Stimulated activated CD8-positive, alpha-beta memory T cell treated with anti-CD3 and anti-CD28 coated beads, Interleukin-15, amount 100 ng/mL, for 48 hours (primary cell): ENCODE results near the gene KRTAP12-4.
"Not testable (repeated sequence)": the region's sequence is repeated elsewhere in the genome, so short reads cannot be mapped to it uniquely, and the experiment has no call there.

Experiments
- DNase-seq, 2 donors: peaks; one replicate each; pipeline ENCODE4 v3.0.0-alpha.2; 2020; ENCODE audit warnings: low read depth in 2 of 2

Gene KRTAP12-4

GRCh38 chr21:44632067-44632466, 22.4 kb downstream of the KRTAP12-4 start:
- DNase-seq: no peak

GRCh38 chr21:44630440-44630839, 24.0 kb downstream of the KRTAP12-4 start:
- no peak for DNase-seq

GRCh38 chr21:44628707-44629391, 25.6 kb downstream of the KRTAP12-4 start:
- no peak for DNase-seq

- DNase-seq: not testable (repeated sequence)
Measured at GRCh38 chr21:44627831-44628233, 26.6 kb downstream of the KRTAP12-4 start.

- not testable (repeated sequence) for DNase-seq
Measured at GRCh38 chr21:44627181-44627822, 27.2 kb downstream of the KRTAP12-4 start.

GRCh38 chr21:44626673-44627143, 27.8 kb downstream of the KRTAP12-4 start, which contains the start of gene KRTAP10-9:
Gene KRTAP10-9 (plus strand): TSS chr21:44627093. CDS start chr21:44627172, 79 bp downstream.
- no peak for DNase-seq

GRCh38 chr21:44626262-44626661, 28.2 kb downstream of the KRTAP12-4 start:
- DNase-seq: no peak

- DNase-seq: no peak
Measured at GRCh38 chr21:44625756-44626155, 28.7 kb downstream of the KRTAP12-4 start.

- no peak for DNase-seq
Measured at GRCh38 chr21:44623575-44623974, 30.9 kb downstream of the KRTAP12-4 start.

- no peak for DNase-seq
Measured at GRCh38 chr21:44619886-44620285, 34.6 kb downstream of the KRTAP12-4 start.

GRCh38 chr21:44618909-44619308, 35.5 kb downstream of the KRTAP12-4 start:
- peak in 1 of 2 donors; percentile 11 for DNase-seq

GRCh38 chr21:44618504-44618903, 36.0 kb downstream of the KRTAP12-4 start:
- no peak for DNase-seq

GRCh38 chr21:44617071-44617501, 37.4 kb downstream of the KRTAP12-4 start:
- DNase-seq: no peak

- no peak for DNase-seq
Measured at GRCh38 chr21:44616591-44616926, 37.9 kb downstream of the KRTAP12-4 start.

GRCh38 chr21:44615911-44616590, 38.4 kb downstream of the KRTAP12-4 start:
- no peak for DNase-seq

GRCh38 chr21:44615466-44615865, 39.0 kb downstream of the KRTAP12-4 start:
- DNase-seq: no peak

- no peak for DNase-seq
Measured at GRCh38 chr21:44614961-44615391, 39.5 kb downstream of the KRTAP12-4 start.

- DNase-seq: no peak
Measured at GRCh38 chr21:44614161-44614631, 40.3 kb downstream of the KRTAP12-4 start.

GRCh38 chr21:44613386-44614155, 40.9 kb downstream of the KRTAP12-4 start:
- DNase-seq: no peak

GRCh38 chr21:44612669-44613229, 41.7 kb downstream of the KRTAP12-4 start:
- no peak for DNase-seq

- DNase-seq: no peak
Measured at GRCh38 chr21:44612029-44612486, 42.4 kb downstream of the KRTAP12-4 start, which contains the start of gene KRTAP10-8. Gene KRTAP10-8 (plus strand): TSS chr21:44612079. CDS start chr21:44612101, 22 bp downstream.
